ENCODE data around the gene SMARCAL1. TPM values are rescaled to one million over a fixed set of nuclear protein-coding genes. Genes with fewer than 3 reads are reported as not detected.
A peak's percentile ranks its signal among the peaks of the same experiment; 100 is the strongest.

Gene SMARCAL1
- total and polyA plus RNA-seq, 9 of the 15 experiments (the other 6 are each of a cell fraction or from before 2014, with no cell fraction given) = 8.2 to 27.9 (median 12.4) TPM

GRCh38 chr2:216416571-216417307 is 4.5 kb downstream of the SMARCAL1 start (continued):
- TF ChIP-seq KLF16 (IDR thresholded peaks at IDR 0.05) (peak; percentile 80), EP300 (IDR thresholded peaks at IDR 0.05; ENCODE audit: low read length) (peak; percentile 88), NCOA1 (IDR thresholded peaks at IDR 0.05; ENCODE audit: low read depth) (peak; percentile 80; the same call in 1 of the 2 replicates), PML (IDR thresholded peaks at IDR 0.05; ENCODE audit: low read length) (peak; percentile 84), TRIM24 (IDR thresholded peaks at IDR 0.05) (peak; percentile 71 to 79), KLF1 (tag; IDR thresholded peaks at IDR 0.05) (no peak), HES1 (IDR thresholded peaks at IDR 0.05; ENCODE audit: low read depth) (0 out of 2 replicates have a peak, but pooled peaks have one; percentile 26), DNMT1 (IDR thresholded peaks at IDR 0.05) (no peak), ZNF175 (CRISPR knock-in tag; IDR thresholded peaks at IDR 0.05; ENCODE audit: low read depth) (no peak), PATZ1 (CRISPR knock-in tag; IDR thresholded peaks at IDR 0.05; ENCODE audit: borderline replicate concordance) (no peak), RNF2 (IDR thresholded peaks at IDR 0.05) (peak; percentile 36; the same call in 1 of the 2 replicates), CCNT2 (IDR thresholded peaks at IDR 0.05; ENCODE audit: borderline replicate concordance, extremely low read depth, insufficient read length, low read depth, low read length) (peak; percentile 48), BRD9 (IDR thresholded peaks at IDR 0.05; ENCODE audit: low read depth, partially characterized antibody) (peak; percentile 51), ARID1B (IDR thresholded peaks at IDR 0.05) (peak; percentile 96), ZNF695 (CRISPR knock-in tag; IDR thresholded peaks at IDR 0.05) (no peak), KDM1A (IDR thresholded peaks at IDR 0.05) (peak; percentile 62 to 87), MEF2A (IDR thresholded peaks at IDR 0.05; ENCODE audit: control insufficient read depth, low read depth, low read length) (peak; percentile 99), MECOM (CRISPR knock-in tag; IDR thresholded peaks at IDR 0.05) (peak; percentile 68; the same call in 1 of the 2 replicates), JUN (IDR thresholded peaks at IDR 0.05; ENCODE audit: borderline replicate concordance, low read depth, low read length) (peak; percentile 92), JUN (CRISPR knock-in tag; IDR thresholded peaks at IDR 0.05; ENCODE audit: borderline replicate concordance) (peak; percentile 98), PCBP1 (IDR thresholded peaks at IDR 0.05; ENCODE audit: low read depth, low read length, poor library complexity, severe bottlenecking) (no peak), CXXC5 (CRISPR knock-in tag; IDR thresholded peaks at IDR 0.05) (peak; percentile 61), JUND (IDR thresholded peaks at IDR 0.05; ENCODE audit: borderline replicate concordance, low read depth, low read length) (peak; percentile 89), JUND (tag; IDR thresholded peaks at IDR 0.05; ENCODE audit: borderline replicate concordance, low read depth, low read length) (peak; percentile 77; the same call in 2 of the 3 replicates), NCOA6 (IDR thresholded peaks at IDR 0.05) (0 out of 2 replicates have a peak, but pooled peaks have one; percentile 25), ZBTB2 (IDR thresholded peaks at IDR 0.05) (peak; percentile 53; the same call in 1 of the 2 replicates)

All from K562 (cell line).